H54 (cell line): ENCODE results near the gene OR2F1.

Experiments used
- DNase-seq: peaks from one replicate; pipeline ENCODE4 v3.0.0; 2011; ENCODE audit warnings: low spot score, mixed read lengths; ENCODE audit not compliant: insufficient read length
- FAIRE-seq: peaks from 3 replicates; lab custom pipeline; 2011; peaks lifted over from hg19 to GRCh38; lab: Jason Lieb, UNC
- POLR2A ChIP-seq: IDR thresholded peaks from 2 replicates; pipeline ENCODE4 v1.6.1; 2011; ENCODE audit warnings: low read depth, mild to moderate bottlenecking, low read length

OR2F1 gene, protein sequence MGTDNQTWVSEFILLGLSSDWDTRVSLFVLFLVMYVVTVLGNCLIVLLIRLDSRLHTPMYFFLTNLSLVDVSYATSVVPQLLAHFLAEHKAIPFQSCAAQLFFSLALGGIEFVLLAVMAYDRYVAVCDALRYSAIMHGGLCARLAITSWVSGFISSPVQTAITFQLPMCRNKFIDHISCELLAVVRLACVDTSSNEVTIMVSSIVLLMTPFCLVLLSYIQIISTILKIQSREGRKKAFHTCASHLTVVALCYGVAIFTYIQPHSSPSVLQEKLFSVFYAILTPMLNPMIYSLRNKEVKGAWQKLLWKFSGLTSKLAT

DNA sequence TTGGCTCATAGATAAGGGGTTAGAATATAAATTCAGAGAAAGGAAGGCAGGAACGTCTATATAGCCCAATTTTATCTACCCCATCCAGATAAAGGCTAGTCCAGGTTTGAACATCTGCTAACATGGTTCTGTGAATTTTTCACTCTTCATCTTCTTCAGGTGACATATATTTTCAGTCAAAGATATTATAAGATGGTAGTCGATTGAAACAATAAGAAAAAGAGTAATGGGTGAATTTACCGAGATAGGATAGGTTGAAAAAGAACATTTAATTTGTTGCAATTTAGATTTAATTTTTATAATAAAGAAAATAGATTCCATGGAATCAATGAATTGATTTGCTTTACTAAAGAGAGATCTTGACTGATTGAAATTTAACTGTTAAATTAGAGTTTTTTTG is at the start of gene OR2F1:
Gene OR2F1, plus strand, starts transcription at position 301 of the 400 bp plus-strand sequence. CDS start 5,127 bp downstream, outside the sequence.
- DNase-seq = no peak
- FAIRE-seq = no peak
- TF ChIP-seq POLR2A = no peak

DNA sequence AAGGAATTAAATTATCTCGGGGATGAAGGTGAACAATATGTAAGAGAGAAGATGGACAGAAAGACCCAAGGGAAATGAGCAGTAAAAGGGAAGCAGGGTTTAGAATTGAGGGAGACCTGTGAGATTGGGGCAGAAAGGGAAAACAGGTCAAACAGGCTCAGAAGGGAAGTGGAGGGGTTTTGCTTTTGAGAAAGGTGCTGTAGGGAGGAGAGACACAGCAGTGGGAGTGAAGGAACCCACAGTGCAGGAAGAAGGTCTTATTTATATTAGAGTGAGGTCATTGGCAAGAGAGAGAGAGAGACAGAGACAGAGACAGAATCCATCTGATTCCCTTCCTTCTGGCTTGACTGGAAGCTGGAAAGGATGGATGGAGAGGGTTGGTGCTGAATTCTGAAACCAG is 49.1 kb upstream of the OR2F1 start:
- FAIRE-seq (no peak), DNase-seq (no peak)
- no peak for TF ChIP-seq POLR2A

DNA sequence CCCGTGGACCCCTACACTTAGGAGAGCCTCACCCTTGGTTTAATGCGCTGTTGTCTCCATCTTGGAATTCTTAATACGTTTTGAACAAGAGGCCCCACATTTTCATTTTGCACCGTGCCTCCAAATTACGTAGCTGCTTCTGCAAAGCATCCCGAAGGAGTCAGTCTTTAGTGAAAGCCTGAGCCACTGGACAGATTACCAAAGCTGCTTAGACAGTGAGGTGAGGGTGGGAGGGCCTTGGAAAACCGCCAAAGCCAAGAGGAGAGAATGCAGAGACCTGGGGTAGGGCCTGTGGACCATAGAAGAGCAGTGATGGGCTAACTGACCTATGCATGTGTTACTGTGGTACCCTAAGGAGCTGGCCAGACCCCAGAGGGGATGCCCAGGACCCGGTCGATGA is 48.5 kb upstream of the OR2F1 start:
- TF ChIP-seq POLR2A = no peak
- DNase-seq (no peak), FAIRE-seq (no peak)

DNA sequence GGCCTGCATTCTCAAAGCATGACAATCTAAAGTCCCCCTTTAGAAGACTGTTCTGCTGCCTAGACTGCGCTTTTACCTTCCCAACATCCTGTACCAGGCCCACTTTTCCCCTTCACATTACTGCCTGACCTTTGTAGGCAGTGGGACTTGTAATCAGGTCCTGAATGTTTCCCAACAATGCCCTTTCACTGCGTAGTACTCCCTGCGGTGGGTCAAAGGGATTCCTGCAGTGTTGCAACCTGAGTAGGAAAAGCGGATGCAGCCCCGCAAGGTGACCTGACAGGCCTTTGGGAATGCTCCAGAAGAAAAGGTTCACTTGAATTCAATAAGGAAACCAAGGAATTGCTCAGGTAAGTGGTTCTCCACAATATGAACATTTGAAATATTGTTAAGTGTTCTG is 47.7 kb upstream of the OR2F1 start:
- FAIRE-seq = no peak

DNA sequence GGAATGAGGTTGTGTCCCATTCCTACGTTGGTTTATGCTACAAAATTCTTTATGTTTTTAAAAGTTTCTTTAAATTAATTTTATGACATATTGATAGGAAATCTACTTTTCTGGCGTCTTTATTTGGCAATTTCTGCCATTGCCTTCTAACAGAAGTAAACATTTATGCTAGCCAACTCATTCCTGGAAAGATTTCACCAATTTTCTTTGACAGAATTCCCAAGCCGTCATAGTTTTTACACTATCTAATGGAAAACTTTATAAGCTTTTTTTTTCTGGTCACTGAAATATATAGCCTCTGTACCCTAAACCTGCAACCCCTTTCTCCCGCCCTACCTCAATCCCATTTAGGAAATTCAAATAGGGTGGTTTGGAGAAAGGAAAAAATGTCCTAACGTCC is 46.5 kb upstream of the OR2F1 start:
- no peak for TF ChIP-seq POLR2A
- DNase-seq = no peak
- FAIRE-seq = no peak

More for the DNA sequence above, 47.7 kb upstream of the OR2F1 start:
- DNase-seq = no peak
- no peak for TF ChIP-seq POLR2A

DNA sequence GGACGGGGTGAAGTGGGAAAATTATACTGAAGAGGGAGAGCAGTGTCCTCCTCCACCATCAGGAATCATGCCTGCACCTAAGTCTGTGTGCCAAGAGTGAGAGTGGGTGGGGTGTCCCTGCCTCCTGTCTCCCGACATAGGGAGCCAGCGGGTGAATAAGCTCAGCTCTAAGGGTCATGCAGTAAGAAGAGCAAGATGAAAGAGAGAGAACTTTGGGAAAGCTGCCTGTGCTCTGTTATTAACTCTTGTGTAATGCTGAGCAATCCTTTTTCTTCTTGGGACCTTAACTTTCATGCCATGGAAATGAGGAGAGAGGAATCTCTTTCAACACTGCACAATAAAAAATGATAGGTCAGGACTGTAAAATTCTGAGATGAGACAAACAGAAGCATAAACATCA is 44.8 kb upstream of the OR2F1 start:
- FAIRE-seq (no peak), DNase-seq (no peak)
- no peak for TF ChIP-seq POLR2A

DNA sequence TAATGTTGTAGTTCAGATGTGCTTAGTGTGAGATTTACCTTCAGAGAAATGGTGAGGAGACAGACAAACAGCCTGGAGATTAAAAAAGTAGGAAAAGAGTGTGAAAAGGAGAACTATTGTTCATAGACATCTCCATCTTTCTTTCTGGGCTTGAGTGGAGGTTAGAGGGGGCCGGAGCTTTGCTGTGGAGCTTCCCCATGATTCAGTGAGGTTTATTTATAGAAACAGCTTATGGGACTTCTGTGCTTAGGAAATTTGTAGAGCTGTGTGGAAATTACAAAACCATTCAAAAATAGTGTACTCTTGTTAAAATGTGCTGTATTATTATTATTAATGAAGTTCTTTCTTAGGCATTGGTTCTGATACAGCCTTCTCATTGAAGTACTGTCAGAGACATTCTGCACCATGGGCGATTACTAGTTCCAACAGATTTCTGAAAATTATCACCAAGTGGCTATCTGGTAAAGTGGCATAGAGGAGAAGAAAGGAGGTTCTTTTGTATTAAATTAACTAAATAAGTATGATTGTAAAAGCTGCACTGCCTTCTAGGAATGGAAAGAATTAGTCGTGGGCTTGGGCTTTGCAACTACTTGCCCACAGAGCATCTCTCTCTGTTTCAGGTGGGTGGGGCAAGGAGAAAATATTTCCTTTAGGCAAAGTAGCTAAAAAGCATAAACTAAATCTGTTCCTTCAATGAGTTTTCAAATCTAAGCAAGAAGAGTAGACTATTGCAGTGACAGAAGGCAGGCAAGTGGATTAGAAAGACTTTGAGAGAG is 44.0 kb upstream of the OR2F1 start:
- DNase-seq (no peak), FAIRE-seq (no peak)
- TF ChIP-seq POLR2A = no peak

DNA sequence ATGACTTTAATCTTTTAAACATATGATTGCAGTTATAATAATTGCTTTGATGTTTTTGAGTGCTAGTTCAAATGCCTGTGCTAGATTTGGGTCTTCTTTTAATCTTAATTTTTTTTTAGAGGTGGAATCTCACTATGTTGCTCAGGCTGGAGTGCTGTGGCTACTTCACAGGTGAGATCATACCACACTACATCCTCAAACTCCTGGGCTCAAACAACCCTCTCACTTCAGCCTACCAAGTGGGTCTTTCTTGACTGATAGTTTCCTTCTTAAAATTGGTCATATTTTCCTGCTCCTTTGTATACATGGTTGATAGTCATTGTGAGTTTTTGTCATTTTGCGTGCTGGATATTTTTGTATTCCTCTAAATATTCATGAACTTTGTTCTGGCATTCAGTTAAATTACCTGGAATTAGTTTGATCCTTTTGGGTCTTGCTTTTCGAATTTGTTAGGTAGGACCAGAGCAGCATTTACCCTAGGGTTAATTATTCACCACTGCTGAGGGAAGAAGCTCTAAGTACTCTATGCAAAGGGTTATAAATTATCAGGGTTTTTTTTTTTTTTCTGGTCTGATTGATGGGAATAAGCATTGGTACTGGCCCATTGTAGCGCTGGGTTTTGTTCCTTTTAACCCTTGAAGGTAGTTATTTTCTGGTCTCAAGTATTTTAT is 40.6 kb upstream of the OR2F1 start:
- FAIRE-seq (no peak), DNase-seq (no peak)
- TF ChIP-seq POLR2A = no peak

DNA sequence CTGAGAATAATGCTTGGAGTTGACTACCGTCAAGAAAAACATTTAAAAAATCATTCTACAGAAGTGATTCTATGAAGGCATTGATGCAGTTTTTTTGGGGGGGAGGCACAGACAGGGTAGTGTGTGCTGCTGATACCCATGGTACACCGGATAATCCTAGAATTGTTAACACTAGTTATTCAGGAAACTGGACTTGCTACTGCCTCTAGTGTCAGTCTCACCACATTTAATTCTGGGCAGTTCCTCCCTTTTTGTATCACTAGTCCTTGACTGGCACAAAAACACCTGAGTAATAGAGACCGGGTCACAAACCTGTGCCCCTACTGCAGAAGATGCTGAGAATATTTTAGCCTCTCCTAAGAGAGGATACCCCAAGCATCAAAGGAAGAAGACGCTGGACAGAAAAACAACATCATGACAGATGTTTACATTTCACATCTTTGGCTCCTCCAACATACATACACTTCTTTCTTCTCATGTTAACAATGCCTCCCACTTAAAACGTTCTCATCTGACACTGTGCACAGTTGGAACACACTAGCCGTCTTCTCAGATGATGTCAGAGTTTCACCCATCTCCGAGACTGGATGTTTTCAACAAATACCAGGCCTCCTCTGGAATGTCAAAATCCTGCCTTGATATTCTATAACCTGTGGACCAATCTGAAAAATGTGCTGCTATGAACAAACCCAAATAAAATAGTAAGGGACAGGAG is 39.5 kb upstream of the OR2F1 start:
- no peak for FAIRE-seq

DNA sequence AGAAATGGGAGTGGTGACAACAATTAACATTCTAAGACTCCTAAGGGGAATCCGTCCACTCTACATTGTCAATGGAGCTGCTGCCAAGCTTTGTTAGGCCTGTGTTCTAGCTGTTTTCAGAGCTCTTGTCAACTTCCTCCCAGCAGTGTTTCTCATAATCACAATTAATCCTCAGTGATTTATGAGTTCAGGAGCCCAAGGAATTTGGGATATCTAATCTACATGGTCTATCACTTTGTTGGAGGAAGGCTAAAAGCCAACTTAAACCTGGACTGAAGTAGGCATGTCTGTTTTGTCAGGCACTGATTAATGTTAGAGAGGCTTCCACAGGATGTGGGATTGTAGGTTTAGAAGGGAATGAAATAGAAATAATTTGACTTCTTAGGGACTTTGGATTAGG is 29.8 kb upstream of the OR2F1 start:
- FAIRE-seq = no peak
- TF ChIP-seq POLR2A = no peak

More for the DNA sequence above, 39.5 kb upstream of the OR2F1 start:
- DNase-seq = no peak
- TF ChIP-seq POLR2A = no peak

DNA sequence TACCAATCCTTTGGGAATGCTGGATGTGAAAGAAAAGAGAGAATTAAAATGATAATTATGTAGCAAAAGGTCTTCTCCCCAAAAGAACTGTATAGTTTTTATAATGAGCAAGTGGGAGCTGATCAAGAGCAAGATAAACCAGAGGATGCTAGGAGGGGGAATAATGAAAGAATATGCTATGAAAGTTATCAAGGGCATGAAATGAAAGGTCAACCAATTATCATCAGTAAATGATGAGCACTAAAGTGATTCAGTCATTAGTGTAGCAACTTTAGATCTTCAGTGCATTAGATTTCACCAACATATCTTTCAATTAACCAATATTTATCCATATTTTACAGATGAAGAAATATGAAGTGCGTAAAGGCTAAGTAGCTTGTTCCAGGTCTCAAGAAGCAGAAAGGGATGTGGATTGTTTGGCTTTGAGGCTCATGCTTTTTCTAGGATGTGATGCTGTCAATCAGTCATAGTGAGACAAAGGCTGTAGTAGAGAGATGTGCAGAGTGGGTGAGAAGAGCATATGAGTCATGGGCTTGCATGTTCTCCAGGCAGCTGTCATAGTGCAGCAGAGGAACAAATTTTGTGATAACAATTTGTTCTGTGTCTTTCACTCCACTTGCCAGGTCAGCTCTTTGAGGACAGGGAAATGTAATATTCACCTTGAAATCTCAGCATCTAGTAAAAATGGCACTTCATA is 25.3 kb upstream of the OR2F1 start:
- TF ChIP-seq POLR2A = no peak
- no peak for DNase-seq
- no peak for FAIRE-seq

More for the DNA sequence above, 29.8 kb upstream of the OR2F1 start:
- DNase-seq = no peak

DNA sequence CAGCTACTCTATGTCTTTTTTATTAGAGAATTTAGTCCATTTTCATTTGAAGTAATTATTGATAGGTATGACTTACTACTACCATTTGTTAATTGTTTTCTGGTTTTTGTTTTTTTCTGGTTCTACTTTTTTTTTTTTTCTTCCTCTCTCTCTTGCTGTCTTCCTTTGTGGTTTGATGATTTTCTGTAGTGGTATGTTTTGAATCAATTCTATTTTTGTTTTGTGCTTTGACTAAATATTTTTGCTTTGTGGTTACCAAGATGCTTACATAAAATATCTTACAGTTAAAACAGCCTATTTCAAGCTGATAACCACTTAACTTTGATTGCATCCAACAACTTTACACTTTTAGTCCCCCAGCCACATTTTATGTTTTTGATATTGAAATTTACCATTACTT is 22.9 kb upstream of the OR2F1 start:
- DNase-seq = no peak
- no peak for FAIRE-seq
- no peak for TF ChIP-seq POLR2A

DNA sequence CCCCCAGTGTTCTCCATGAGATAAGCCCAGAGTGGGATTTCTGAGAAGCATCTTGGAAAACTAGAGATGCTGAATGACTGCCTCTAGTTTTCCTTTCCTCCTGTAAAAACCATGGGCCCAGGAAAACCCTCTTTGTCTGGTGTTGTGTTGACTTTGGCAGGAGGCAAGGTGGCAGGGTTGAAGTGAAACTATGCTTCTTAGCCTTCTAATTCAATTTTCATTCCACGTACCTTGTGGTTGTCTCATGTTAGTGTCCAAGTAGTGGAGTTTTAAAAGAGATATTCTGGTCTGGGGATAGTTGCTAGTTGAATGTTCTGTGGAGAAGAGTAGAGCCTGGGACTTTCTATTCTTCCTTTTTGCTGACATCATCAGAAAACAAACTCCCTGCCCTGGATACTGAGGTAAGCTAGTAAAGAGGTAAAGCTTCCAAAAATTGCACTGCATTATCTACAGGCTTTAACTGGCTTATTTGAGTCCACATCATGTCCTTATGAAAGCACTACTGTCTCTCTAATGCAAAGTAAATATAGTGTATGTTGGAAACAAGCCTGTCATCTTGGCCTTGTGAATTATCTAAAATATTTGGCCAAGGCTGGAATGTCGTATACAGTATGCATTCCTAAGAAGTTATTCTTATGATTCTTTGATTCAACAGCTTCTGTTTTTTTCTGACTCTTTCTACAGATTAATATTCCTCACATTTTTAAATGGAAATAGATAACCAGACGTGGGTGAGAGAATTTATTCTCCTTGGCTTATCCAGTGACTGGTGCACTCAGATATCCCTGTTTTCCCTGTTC is 19.9 kb upstream of the OR2F1 start, which contains the start of gene OR2F2:
Gene OR2F2, plus strand, starts transcription at position 708 of the 800 bp plus-strand sequence. Its CDS starts 0 bp downstream, at position 708.
- TF ChIP-seq POLR2A = no peak
- DNase-seq (no peak), FAIRE-seq (no peak)
